ENCODE results near the gene PIK3R4.

PIK3R4 gene

DNA sequence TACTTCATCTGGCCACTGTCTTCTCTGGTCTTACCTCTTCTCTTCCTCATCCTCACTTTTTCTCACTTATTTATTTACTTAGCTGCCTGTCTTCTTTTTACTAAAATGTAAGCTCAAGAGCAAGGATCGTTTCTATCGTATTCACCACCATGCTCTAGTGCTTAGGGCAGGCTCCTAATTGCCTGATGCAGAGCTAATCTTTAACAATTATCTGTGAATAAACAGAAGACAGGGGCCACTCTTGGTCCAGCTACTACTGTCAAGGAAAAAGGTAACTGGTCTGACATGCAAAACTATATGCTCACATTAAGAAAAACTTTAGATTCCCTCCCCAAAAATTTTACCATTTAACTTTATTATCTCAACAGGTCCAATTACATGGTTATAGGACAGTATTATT lies 17.5 kb downstream of the PIK3R4 start:
- no peak for DNase-seq
- Histone ChIP-seq H3K27me3 (ENCODE audit: insufficient read depth, low read depth, severe bottlenecking) (no peaks in the 10 kb centered on the region), H3K4me3 (ENCODE audit: low read depth, low read length) (no peak overlapping the region), H3K27ac (no peak overlapping the region), H3K9me3 (ENCODE audit: severe bottlenecking) (no peaks in the 10 kb centered on the region), H3K36me3 (peaks cover 21% of the 10 kb centered on the region)
- TF ChIP-seq, protein P1, sequence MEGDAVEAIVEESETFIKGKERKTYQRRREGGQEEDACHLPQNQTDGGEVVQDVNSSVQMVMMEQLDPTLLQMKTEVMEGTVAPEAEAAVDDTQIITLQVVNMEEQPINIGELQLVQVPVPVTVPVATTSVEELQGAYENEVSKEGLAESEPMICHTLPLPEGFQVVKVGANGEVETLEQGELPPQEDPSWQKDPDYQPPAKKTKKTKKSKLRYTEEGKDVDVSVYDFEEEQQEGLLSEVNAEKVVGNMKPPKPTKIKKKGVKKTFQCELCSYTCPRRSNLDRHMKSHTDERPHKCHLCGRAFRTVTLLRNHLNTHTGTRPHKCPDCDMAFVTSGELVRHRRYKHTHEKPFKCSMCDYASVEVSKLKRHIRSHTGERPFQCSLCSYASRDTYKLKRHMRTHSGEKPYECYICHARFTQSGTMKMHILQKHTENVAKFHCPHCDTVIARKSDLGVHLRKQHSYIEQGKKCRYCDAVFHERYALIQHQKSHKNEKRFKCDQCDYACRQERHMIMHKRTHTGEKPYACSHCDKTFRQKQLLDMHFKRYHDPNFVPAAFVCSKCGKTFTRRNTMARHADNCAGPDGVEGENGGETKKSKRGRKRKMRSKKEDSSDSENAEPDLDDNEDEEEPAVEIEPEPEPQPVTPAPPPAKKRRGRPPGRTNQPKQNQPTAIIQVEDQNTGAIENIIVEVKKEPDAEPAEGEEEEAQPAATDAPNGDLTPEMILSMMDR (IDR thresholded peaks at IDR 0.05; ENCODE audit: low read depth, low read length), result no peak

DNA sequence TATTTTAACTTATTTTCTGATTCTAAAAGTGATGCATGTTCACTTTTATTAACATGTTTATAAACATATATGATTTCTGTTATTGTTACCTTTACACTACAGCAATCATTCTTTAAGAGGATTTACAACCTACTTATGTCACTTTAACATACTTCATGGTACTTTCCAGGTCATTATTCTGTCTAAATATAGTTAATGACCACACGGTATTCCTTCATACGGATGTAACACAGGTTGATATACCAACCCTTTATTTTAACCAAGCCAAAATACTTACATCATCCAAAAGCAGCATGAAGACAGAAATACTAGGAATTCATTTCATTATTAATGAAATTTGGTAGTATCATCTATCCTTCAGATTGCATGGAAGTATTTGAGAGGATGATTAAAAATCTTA lies 18.6 kb downstream of the PIK3R4 start:
- no peaks in the 10 kb centered on the region for H3K27me3 ChIP-seq (ENCODE audit: insufficient read depth, low read depth, severe bottlenecking)
- peaks cover 17% of the 10 kb centered on the region for H3K36me3 ChIP-seq
- no peaks in the 10 kb centered on the region for H3K9me3 ChIP-seq (ENCODE audit: severe bottlenecking)
- no peak overlapping the region for H3K27ac ChIP-seq
- TF ChIP-seq, protein P1 (IDR thresholded peaks at IDR 0.05; ENCODE audit: low read depth, low read length), result no peak
- no peak overlapping the region for H3K4me3 ChIP-seq (ENCODE audit: low read depth, low read length)
- no peak for DNase-seq

DNA sequence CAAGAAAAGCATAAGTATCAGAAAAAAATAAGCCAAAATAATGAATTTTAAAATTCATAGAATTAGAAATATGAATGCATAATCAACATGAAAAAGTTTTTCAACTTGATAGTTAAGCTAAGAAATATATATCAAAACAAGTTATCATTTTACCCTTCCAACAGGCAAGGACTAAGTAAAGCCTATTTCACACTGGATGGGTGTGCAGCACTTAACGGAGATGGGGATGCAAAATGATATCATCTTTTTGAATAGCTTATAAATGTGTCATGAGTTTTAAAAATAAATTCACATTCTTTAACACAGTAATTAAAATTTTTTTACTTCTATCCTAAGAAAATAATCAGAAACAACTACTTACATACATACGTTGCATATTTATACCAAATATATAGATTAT lies 20.9 kb downstream of the PIK3R4 start:
- peaks cover 13% of the 10 kb centered on the region for H3K36me3 ChIP-seq
- no peak overlapping the region for H3K27ac ChIP-seq
- no peak for DNase-seq
- TF ChIP-seq, protein P1 (IDR thresholded peaks at IDR 0.05; ENCODE audit: low read depth, low read length), result no peak
- no peaks in the 10 kb centered on the region for H3K27me3 ChIP-seq (ENCODE audit: insufficient read depth, low read depth, severe bottlenecking)
- no peak overlapping the region for H3K4me3 ChIP-seq (ENCODE audit: low read depth, low read length)
- no peaks in the 10 kb centered on the region for H3K9me3 ChIP-seq (ENCODE audit: severe bottlenecking)

DNA sequence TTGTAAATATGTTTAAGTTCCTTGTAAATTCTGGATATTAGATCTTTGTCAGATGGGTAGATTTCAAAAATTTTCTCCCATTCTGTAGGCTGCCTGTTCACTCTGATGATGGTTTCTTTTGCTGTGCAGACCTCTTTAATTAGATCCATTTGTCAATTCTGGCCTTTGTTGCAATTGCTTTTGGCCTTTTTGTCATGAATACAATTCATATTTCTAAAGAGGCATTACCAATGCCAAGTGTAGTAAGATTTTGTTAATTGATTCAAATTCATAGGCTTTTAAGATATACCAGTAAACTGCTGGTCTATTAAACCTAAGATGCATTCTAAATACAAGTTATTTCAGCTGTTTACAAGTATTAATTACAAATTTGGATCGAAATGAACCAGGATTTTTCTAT lies 31.0 kb downstream of the PIK3R4 start:
- Histone ChIP-seq H3K9me3 (ENCODE audit: severe bottlenecking) (no peaks in the 10 kb centered on the region), H3K27ac (no peak overlapping the region), H3K27me3 (ENCODE audit: insufficient read depth, low read depth, severe bottlenecking) (no peaks in the 10 kb centered on the region), H3K4me3 (ENCODE audit: low read depth, low read length) (no peak overlapping the region), H3K36me3 (peaks cover 11% of the 10 kb centered on the region)
- DNase-seq, result no peak
- TF ChIP-seq, protein P1 (IDR thresholded peaks at IDR 0.05; ENCODE audit: low read depth, low read length), result no peak

- Histone ChIP-seq H3K9me3 (ENCODE audit: severe bottlenecking) (no peaks in the 10 kb centered on the region), H3K4me3 (ENCODE audit: low read depth, low read length) (no peak overlapping the region), H3K27ac (no peak overlapping the region), H3K36me3 (peaks cover 11% of the 10 kb centered on the region), H3K27me3 (ENCODE audit: insufficient read depth, low read depth, severe bottlenecking) (no peaks in the 10 kb centered on the region)
- TF ChIP-seq, protein P1 (IDR thresholded peaks at IDR 0.05; ENCODE audit: low read depth, low read length), result no peak
- no peak for DNase-seq
These were observed 33.8 kb downstream of the PIK3R4 start for GRCh38 chr3:130712718-130713423.

Data from WERI-Rb-1 (cell line).